IMR-90 (cell line): Measurements from ENCODE around the gene MAP1LC3B2. TPM values are rescaled to one million over a fixed set of nuclear protein-coding genes. Genes with fewer than 3 reads are reported as not detected.

Source experiments
- ATAC-seq: fragments of 200-7000 bp; cut with Tn5 transposase; 2 replicates; pipeline ENCODE4 v1.9.1; 2020; ENCODE audit warnings: low read depth, mild to moderate bottlenecking, moderate library complexity
- BruUV-seq: library from RNA; stranded (reverse); fragments of 400-500 nt; replicated peaks from 2 replicates; lab custom pipeline; 2021; lab: Mats Ljungman, UMichigan
- CTCF ChIA-PET: fragments of 300-600 bp; formaldehyde crosslinking; extraction: SDS; loops from one replicate; lab custom pipeline; 2021; ENCODE audit warnings: antibody characterized with exemption; lab: Yijun Ruan, JAX
- POLR2A ChIA-PET: fragments of 300-600 bp; sonication (Branson Sonifier 250); formaldehyde crosslinking; loops from one replicate; lab custom pipeline; 2022; ENCODE audit warnings: antibody characterized with exemption; ENCODE audit not compliant: unreplicated experiment; lab: Charles Lee
- DNase-seq: peaks from one replicate; pipeline ENCODE4 v3.0.0; 2013
- H2AFZ ChIP-seq: replicated peaks from 2 replicates; pipeline ENCODE3; 2013; ENCODE audit warnings: low read length, mild to moderate bottlenecking; ENCODE audit not compliant: poor library complexity
- H2AK5ac ChIP-seq: 2 replicates; pipeline ENCODE4 v1.6.1; 2013; ENCODE audit warnings: low read depth, low read length, inconsistent platforms
- H2AK9ac ChIP-seq: replicated peaks from 2 replicates; pipeline ENCODE3; 2013; ENCODE audit warnings: mild to moderate bottlenecking, low read depth, low read length, moderate library complexity; ENCODE audit not compliant: poor library complexity
- H2BK120ac ChIP-seq: 2 replicates; pipeline ENCODE4 v1.6.1; 2013; ENCODE audit warnings: low read depth, low read length, inconsistent platforms
- H2BK15ac ChIP-seq: 3 replicates; pipeline ENCODE4 v1.6.1; 2013; ENCODE audit warnings: low read depth, low read length, inconsistent platforms
- H2BK20ac ChIP-seq: 2 replicates; pipeline ENCODE4 v1.6.1; 2013; ENCODE audit warnings: low read depth, mild to moderate bottlenecking, inconsistent platforms, low read length, moderate library complexity
- H2BK5ac ChIP-seq: 2 replicates; pipeline ENCODE4 v1.6.1; 2013; ENCODE audit warnings: mild to moderate bottlenecking, low read depth, low read length, inconsistent platforms; ENCODE audit not compliant: poor library complexity, severe bottlenecking
- H3K14ac ChIP-seq: replicated peaks from 2 replicates; pipeline ENCODE4 v1.6.1; 2013; ENCODE audit warnings: low read depth, low read length, inconsistent platforms
- H3K18ac ChIP-seq: 2 replicates; pipeline ENCODE4 v1.6.1; 2013; ENCODE audit warnings: low read depth, low read length, control low read depth
- H3K23ac ChIP-seq: 2 replicates; pipeline ENCODE4 v1.6.1; 2013; ENCODE audit warnings: low read depth, low read length, inconsistent platforms
- H3K27ac ChIP-seq: 2 replicates; pipeline ENCODE4 v1.5.1; 2013; ENCODE audit warnings: mild to moderate bottlenecking, control low read depth, low read length; ENCODE audit not compliant: insufficient read depth
- H3K27me3 ChIP-seq: 2 replicates; pipeline ENCODE4 v1.6.1; 2013; ENCODE audit warnings: low read length; ENCODE audit not compliant: control insufficient read depth, insufficient read depth
- H3K36me3 ChIP-seq: 2 replicates; pipeline ENCODE4 v1.6.1; 2013; ENCODE audit warnings: low read length, mixed read lengths; ENCODE audit not compliant: control insufficient read depth, insufficient read depth
- H3K4ac ChIP-seq: 2 replicates; pipeline ENCODE4 v1.6.1; 2013; ENCODE audit warnings: low read depth, low read length, inconsistent platforms
- H3K4me1 ChIP-seq: 2 replicates; pipeline ENCODE4 v1.6.1; 2013; ENCODE audit warnings: low read length, mixed read lengths; ENCODE audit not compliant: control insufficient read depth, insufficient read depth
- H3K4me2 ChIP-seq: 2 replicates; pipeline ENCODE4 v1.6.1; 2013; ENCODE audit warnings: low read depth, mild to moderate bottlenecking, control low read depth, low read length, moderate library complexity
- H3K4me3 ChIP-seq: 2 replicates; pipeline ENCODE4 v1.5.1; 2013; ENCODE audit warnings: low read depth, mild to moderate bottlenecking, control low read depth, low read length, moderate library complexity; ENCODE audit not compliant: insufficient read depth
- H3K56ac ChIP-seq: 2 replicates; pipeline ENCODE4 v1.6.1; 2013; ENCODE audit warnings: low read length, inconsistent platforms; ENCODE audit not compliant: insufficient read depth; ENCODE audit errors: extremely low read depth
- H3K79me1 ChIP-seq, 2 experiments: 2 replicates each; pipeline ENCODE4 v1.6.1; 2013; ENCODE audit warnings: low read length in 2 of 2, inconsistent platforms in 1 of 2, low read depth in 1 of 2
- H3K9ac ChIP-seq: 2 replicates; pipeline ENCODE4 v1.6.1; 2013; ENCODE audit warnings: low read depth, low read length, control low read depth
- H3K9me1 ChIP-seq: 2 replicates; pipeline ENCODE4 v1.6.1; 2013; ENCODE audit warnings: low read length, inconsistent platforms; ENCODE audit not compliant: insufficient read depth
- H3K9me3 ChIP-seq: 2 replicates; pipeline ENCODE4 v1.6.1; 2013; ENCODE audit warnings: low read length; ENCODE audit not compliant: control insufficient read depth, insufficient read depth
- H4K20me1 ChIP-seq: 2 replicates; pipeline ENCODE4 v1.6.1; 2013; ENCODE audit warnings: low read length, inconsistent platforms; ENCODE audit not compliant: insufficient read depth
- H4K5ac ChIP-seq: 2 replicates; pipeline ENCODE4 v1.6.1; 2013; ENCODE audit warnings: mild to moderate bottlenecking, low read depth, low read length, control low read depth
- H4K8ac ChIP-seq, 2 experiments: 2 replicates each; pipeline ENCODE4 v1.6.1; 2013; ENCODE audit warnings: low read depth in 2 of 2, low read length in 2 of 2, control low read depth in 1 of 2, inconsistent platforms in 1 of 2
- H4K91ac ChIP-seq: 2 replicates; pipeline ENCODE4 v1.6.1; 2013; ENCODE audit warnings: low read depth, low read length, inconsistent platforms; ENCODE audit not compliant: insufficient read depth
- BHLHE40 ChIP-seq: fragments of 150-350 bp; IDR thresholded peaks from 2 replicates; pipeline ENCODE4 v1.6.1; 2016; ENCODE audit warnings: mild to moderate bottlenecking, low read depth, low read length
- CTCF ChIP-seq: conservative IDR thresholded peaks from 2 replicates; pipeline ENCODE4 v1.5.1; 2012; ENCODE audit warnings: mild to moderate bottlenecking, low read depth, low read length, improper control_type of control experiment
- ELK1 ChIP-seq: fragments of 150-350 bp; IDR thresholded peaks from 2 replicates; pipeline ENCODE4 v1.6.1; 2016; ENCODE audit warnings: low read depth, mild to moderate bottlenecking, low read length, moderate library complexity, borderline replicate concordance
- FOS ChIP-seq: fragments of 150-350 bp; IDR thresholded peaks from 2 replicates; pipeline ENCODE4 v1.6.1; 2016; ENCODE audit warnings: low read depth, low read length
- MAFK ChIP-seq: IDR thresholded peaks from 2 replicates; pipeline ENCODE4 v1.6.1; 2012; ENCODE audit warnings: low read depth, low read length, improper control_type of control experiment
- MAZ ChIP-seq: IDR thresholded peaks from 2 replicates; pipeline ENCODE4 v1.6.1; 2012; ENCODE audit warnings: low read depth, mild to moderate bottlenecking, low read length, improper control_type of control experiment, moderate library complexity, borderline replicate concordance
- MXI1 ChIP-seq: IDR thresholded peaks from 2 replicates; pipeline ENCODE4 v1.6.1; 2012; ENCODE audit warnings: low read depth, mild to moderate bottlenecking, low read length, moderate library complexity, borderline replicate concordance
- NFE2L2 ChIP-seq: fragments of 150-350 bp; IDR thresholded peaks from 2 replicates; pipeline ENCODE4 v1.6.1; 2016; ENCODE audit warnings: low read depth, mild to moderate bottlenecking, low read length
- POLR2A ChIP-seq: IDR thresholded peaks from 2 replicates; pipeline ENCODE4 v1.6.1; 2012; ENCODE audit warnings: mild to moderate bottlenecking, low read depth, low read length
- RAD21 ChIP-seq: IDR thresholded peaks from 2 replicates; pipeline ENCODE4 v1.6.1; 2012; ENCODE audit warnings: low read length, improper control_type of control experiment
- RFX5 ChIP-seq: IDR thresholded peaks from 2 replicates; pipeline ENCODE4 v1.8.0; 2012; ENCODE audit warnings: low read depth, mild to moderate bottlenecking, low read length, moderate library complexity
- SMC3 ChIP-seq: fragments of 150-350 bp; IDR thresholded peaks from 2 replicates; pipeline ENCODE4 v1.6.1; 2016; ENCODE audit warnings: low read depth, mild to moderate bottlenecking, antibody characterized with exemption, low read length, moderate library complexity
- USF2 ChIP-seq: fragments of 150-350 bp; IDR thresholded peaks from 2 replicates; pipeline ENCODE4 v1.6.1; 2017; ENCODE audit warnings: mild to moderate bottlenecking, antibody characterized with exemption, low read length, low read depth
- WGBS, 2 experiments: methylation state at CpG; one replicate each; pipeline versions ENCODE4 v1.1.5 to v1.1.7; 2013; ENCODE audit warnings: missing lambda C conversion rate in 2 of 2; ENCODE audit not compliant: insufficient read length in 1 of 2; ENCODE audit errors: extremely low coverage in 2 of 2; 5-methylcytosine and 5-hydroxymethylcytosine counted together
- dilution Hi-C: fragments of 300-500 bp; cut with HindIII; formaldehyde crosslinking; loops from one replicate; pipeline ENCODE4 v1.14.3; 2018; ENCODE audit warnings: low sequenced_read_pairs; ENCODE audit not compliant: unreplicated experiment
- in situ Hi-C: fragments of 300-500 bp; cut with MboI; formaldehyde crosslinking; loops from 3 replicates; pipeline ENCODE4 v1.14.3; 2019; ENCODE audit warnings: low sequenced_read_pairs, inconsistent platforms, mixed read lengths
- intact Hi-C: fragments of 100-400 bp; cut with micrococcal nuclease; formaldehyde crosslinking; loops from 2 replicates; pipeline ENCODE4 v1.10.0; 2022
- polyA plus RNA-seq, 3 experiments: library from polyadenylated mRNA; depleted of rRNA; stranded (reverse); fragments of >200 nt; gene quantifications; 2 replicates each; pipeline ENCODE4 v1.2.3, GENCODE V29; 2012; ENCODE audit warnings: low replicate concordance in 1 of 3
- total RNA-seq: library from RNA; depleted of rRNA; stranded (reverse); fragments of >200 nt; gene quantifications from 2 replicates; pipeline ENCODE4 v1.2.3, GENCODE V29; 2012

The MAP1LC3B2 gene
- total and polyA plus RNA-seq, 2 of the 4 experiments (the other 2 are of a cell fraction), result 1.4 TPM; not detected in 1

GRCh38 chr12:116528498-116528897 is 30.7 kb upstream of the MAP1LC3B2 start:
- peak overlapping the region in 1 of 2 experiments; percentile 46; a peak in 1 of 4 replicates for H4K8ac ChIP-seq
- 40% methylated on average over 1 of the region's 1 CpG; no CpG with 5 or more reads in 1 of the 2 experiments for WGBS, 2 experiments
- no peak overlapping the region for H3K9ac ChIP-seq
- BruUV-seq, result no TSS peak
- intact Hi-C loops, result loop anchor here (5.0 to 10.0 kb wide), 2 partner anchors 96 to 534 kb away; no protein-coding TSS in a partner anchor
- no peaks in the 10 kb centered on the region for H3K9me3 ChIP-seq
- H3K4me3 ChIP-seq, result no peak overlapping the region
- peak overlapping the region; percentile 79 for H2AK5ac ChIP-seq
- H3K27ac ChIP-seq, result no peak overlapping the region
- ChIA-PET POLR2A (no interaction called here), CTCF (no interaction called here)
- H3K4ac ChIP-seq, result peak overlapping the region; percentile 38; the same call in 1 of the 2 replicates
- TF ChIP-seq USF2 (no peak), MXI1 (no peak), SMC3 (no peak), ELK1 (no peak), CTCF (no peak), MAZ (no peak), RFX5 (no peak), RAD21 (no peak), MAFK (no peak), POLR2A (no peak), BHLHE40 (no peak), NFE2L2 (no peak), FOS (no peak)
- no peak overlapping the region for H3K18ac ChIP-seq
- no peak overlapping the region; the same call in 1 of the 2 replicates for H3K56ac ChIP-seq
- H3K23ac ChIP-seq, result peak overlapping the region; percentile 12; the same call in 1 of the 2 replicates
- peaks cover 16% of the 10 kb centered on the region for H3K4me1 ChIP-seq
- no peaks in the 10 kb centered on the region for H4K20me1 ChIP-seq
- no peak overlapping the region for H2BK5ac ChIP-seq
- H3K36me3 ChIP-seq, result no peaks in the 10 kb centered on the region
- peak overlapping the region; percentile 49; the same call in 1 of the 2 replicates for H2BK120ac ChIP-seq
- H3K9me1 ChIP-seq, result peaks cover 21% of the 10 kb centered on the region
- in situ Hi-C loops, result no loop called here
- H3K14ac ChIP-seq, result peak overlapping the region; percentile 49; the same call in 1 of the 2 replicates
- no peak overlapping the region for H4K5ac ChIP-seq
- ATAC-seq, result no peak
- peak overlapping the region; percentile 3; the same call in 1 of the 3 replicates for H2BK15ac ChIP-seq
- no peaks in the 10 kb centered on the region for H3K79me1 ChIP-seq
- dilution Hi-C loops, result no loop called here
- DNase-seq, result no peak
- H2AK9ac ChIP-seq, result peak overlapping the region; percentile 12
- H4K91ac ChIP-seq, result 0 out of 2 replicates have a peak overlapping the region, but pooled peaks have one; percentile 0
- H2AFZ ChIP-seq, result peak overlapping the region; percentile 47
- no peaks in the 10 kb centered on the region for H3K27me3 ChIP-seq
- H2BK20ac ChIP-seq, result peak overlapping the region; percentile 43; the same call in 1 of the 2 replicates
- no peak overlapping the region for H3K4me2 ChIP-seq
